Gastrocnemius medialis (tissue), 4 donors: ENCODE measurements around the gene SIK3. TPM values are rescaled to one million over a fixed set of nuclear protein-coding genes. Genes with fewer than 3 reads are reported as not detected.

Experiments used
- ATAC-seq, 2 donors: fragments of 150-250 bp; one replicate each; pipeline ENCODE4 v1.9.1; 2016
- DNase-seq, 2 donors: peaks; one replicate each; pipeline ENCODE4 v3.0.0-alpha.2; 2019
- H3K27ac ChIP-seq, 4 donors: fragments of 200-600 bp; sonication (generic); 1 replicate in 1 of 4; 2 replicates in 3 of 4; pipeline ENCODE4 v1.5.1; 2016 to 2018; ENCODE audit warnings: mild to moderate bottlenecking in 2 of 4, moderate library complexity in 1 of 4
- H3K27me3 ChIP-seq, 3 donors: fragments of 200-600 bp; sonication (generic) in 2 of 3; 1 replicate in 1 of 3; 2 replicates in 2 of 3; pipeline versions ENCODE4 v1.5.1 to v1.6.0; 2016 to 2019; ENCODE audit warnings: mild to moderate bottlenecking in 1 of 3, moderate library complexity in 1 of 3
- H3K36me3 ChIP-seq, 2 donors: fragments of 200-600 bp; sonication (generic) in 1 of 2; one replicate each; pipeline ENCODE4 v1.5.1; 2017 to 2018
- H3K4me1 ChIP-seq, 2 donors: fragments of 200-600 bp; sonication (generic) in 1 of 2; one replicate each; pipeline ENCODE4 v1.5.1; 2016 to 2017; ENCODE audit warnings: mild to moderate bottlenecking in 2 of 2
- H3K4me3 ChIP-seq, 4 donors: fragments of 200-600 bp; sonication (generic) in 3 of 4; 1 replicate in 1 of 4; 2 replicates in 3 of 4; pipeline ENCODE4 v1.5.1; 2016 to 2019; ENCODE audit warnings: mild to moderate bottlenecking in 2 of 4
- H3K9me3 ChIP-seq, 3 donors: fragments of 200-600 bp; sonication (generic) in 2 of 3; 1 replicate in 1 of 3; 2 replicates in 2 of 3; pipeline ENCODE4 v1.5.1; 2016 to 2019
- CTCF ChIP-seq, 5 experiments: fragments of 450-650 bp in 3 of 5; fragments of 200-600 bp in 2 of 5; sonication (generic) in 2 of 5; IDR thresholded peaks in 4 of 5; conservative IDR thresholded peaks in 1 of 5; 1 replicate in 4 of 5; 2 replicates in 1 of 5; pipeline ENCODE4 v1.5.1; 2016 to 2019; ENCODE audit warnings: antibody characterized with exemption in 5 of 5, mild to moderate bottlenecking in 3 of 5, moderate library complexity in 3 of 5
- POLR2A ChIP-seq, 2 donors: fragments of 450-650 bp; IDR thresholded peaks; one replicate each; pipeline ENCODE4 v1.6.1; 2017; ENCODE audit warnings: antibody characterized with exemption in 2 of 2, mild to moderate bottlenecking in 2 of 2, moderate library complexity in 2 of 2
- in situ Hi-C, 4 donors: fragments of 200-750 bp; cut with MboI; loops; one replicate each; pipeline versions ENCODE4 v1.15.0 to v1.8.0; 2017; ENCODE audit warnings: low sequenced_read_pairs in 4 of 4
- intact Hi-C: fragments of 100-400 bp; cut with DNase I; formaldehyde crosslinking; loops from one replicate; pipeline ENCODE4 v1.15.1; 2023; ENCODE audit warnings: low total_unique reads
- total RNA-seq, 4 donors: library from RNA; depleted of rRNA; stranded (reverse); fragments of >200 nt; gene quantifications; one replicate each; pipeline versions ENCODE4 v1.1.0 to v1.2.3, GENCODE V29; 2016

The SIK3 gene
- total RNA-seq, 4 donors from 2014 or later: 34.4 to 42.4 (median 37.2) TPM

- Histone ChIP-seq H3K27ac (no peak overlapping the region), H3K4me3 (no peak overlapping the region), H3K9me3 (no peaks in the 10 kb centered on the region), H3K27me3 (no peaks in the 10 kb centered on the region), H3K4me1 (peaks cover 1 to 2% of the 10 kb centered on the region in 2 donors), H3K36me3 (no peaks in the 10 kb centered on the region)
- intact Hi-C loops (no loop called here), in situ Hi-C loops (loop anchor here in 2 of 4 donors (10.0 kb wide), 1 partner anchor 308 kb away; no protein-coding TSS in a partner anchor)
- no peak for DNase-seq
- no peak for TF ChIP-seq CTCF (IDR thresholded peaks at IDR 0.05 in 4 of 5, conservative IDR thresholded peaks at IDR 0.05 in 1 of 5)
- no peak for TF ChIP-seq POLR2A (IDR thresholded peaks at IDR 0.05)
- ATAC-seq: no peak
These were observed 301.7 kb downstream of the SIK3 start for GRCh38 chr11:116796548-116796947.

- Histone ChIP-seq H3K9me3 (no peaks in the 10 kb centered on the region), H3K36me3 (no peaks in the 10 kb centered on the region), H3K27ac (no peak overlapping the region), H3K4me1 (peaks cover 4 to 7% of the 10 kb centered on the region in 2 donors), H3K27me3 (no peaks in the 10 kb centered on the region), H3K4me3 (no peak overlapping the region)
- intact Hi-C loops (no loop called here), in situ Hi-C loops (loop anchor here in 3 of 4 donors (5.0 to 10.0 kb wide), 2 partner anchors 310 to 312 kb away; no protein-coding TSS in a partner anchor)
- ATAC-seq: no peak
- TF ChIP-seq CTCF (IDR thresholded peaks at IDR 0.05 in 4 of 5, conservative IDR thresholded peaks at IDR 0.05 in 1 of 5) (no peak), POLR2A (IDR thresholded peaks at IDR 0.05) (no peak)
- no peak for DNase-seq
These were observed 303.4 kb downstream of the SIK3 start for GRCh38 chr11:116794851-116795250.

- Histone ChIP-seq H3K4me3 (no peak overlapping the region), H3K4me1 (peaks cover 4 to 7% of the 10 kb centered on the region in 2 donors), H3K27me3 (no peaks in the 10 kb centered on the region), H3K27ac (no peak overlapping the region), H3K36me3 (no peaks in the 10 kb centered on the region), H3K9me3 (no peaks in the 10 kb centered on the region)
- DNase-seq: no peak
- TF ChIP-seq POLR2A (IDR thresholded peaks at IDR 0.05) (no peak), CTCF (IDR thresholded peaks at IDR 0.05 in 4 of 5, conservative IDR thresholded peaks at IDR 0.05 in 1 of 5) (no peak)
- intact Hi-C loops: no loop called here
- no peak for ATAC-seq
- in situ Hi-C loops: loop anchor here in 3 of 4 donors (5.0 to 10.0 kb wide), 2 partner anchors 311 to 314 kb away; no protein-coding TSS in a partner anchor
These were observed 304.5 kb downstream of the SIK3 start for GRCh38 chr11:116793772-116794097.

Other genes with a start within 250 kb of the SIK3 start
- 10 to 100 TPM; 25.8 to 52.3 (median 35.2) TPM for gene PAFAH1B2, start 45.9 kb upstream of the SIK3 start, total RNA-seq
- gene SIDT2, start 80.3 kb upstream of the SIK3 start, total RNA-seq: 10 to 100 TPM; 14.3 to 33.9 (median 17.7) TPM
- 100 to 1,000 TPM in 3 of 4 donors, 10 to 100 TPM in 1; 27.4 to 191 (median 124) TPM for gene TAGLN, start 100.9 kb upstream of the SIK3 start, total RNA-seq
- 10 to 100 TPM; 14.5 to 19.9 (median 16.4) TPM for gene PCSK7, start 133.6 kb upstream of the SIK3 start, total RNA-seq
- gene RNF214, start 134.2 kb upstream of the SIK3 start, total RNA-seq: 10 to 100 TPM; 17.1 to 22.7 (median 19.9) TPM
- 10 to 100 TPM; 10.5 to 13.2 (median 12.5) TPM for gene BACE1-AS, start 192.9 kb upstream of the SIK3 start, total RNA-seq
- 10 to 100 TPM in 2 of 4 donors, 1 to 10 TPM in 2; 3.6 to 18.2 (median 11.1) TPM for gene BACE1, start 217.8 kb upstream of the SIK3 start, total RNA-seq
- gene CEP164, start 229.4 kb upstream of the SIK3 start, total RNA-seq: 1 to 10 TPM; 3.4 to 9.2 (median 5.8) TPM